Naive thymus-derived CD4-positive, alpha-beta T cell (primary cell): ENCODE data around the gene RBMX. TPM values are rescaled to one million over a fixed set of nuclear protein-coding genes. Genes with fewer than 3 reads are reported as not detected.

Experiments used
- ATAC-seq: fragments of 150-1000 bp; cut with Tn5 transposase; 2 replicates; pipeline ENCODE4 v1.10.0; 2021; ENCODE audit warnings: mild to moderate bottlenecking, moderate library complexity
- CTCF ChIA-PET: fragments of 350-600 bp; sonication (Branson Sonifier 250); formaldehyde crosslinking; loops from one replicate; lab custom pipeline; 2021; ENCODE audit warnings: antibody characterized with exemption; lab: Charles Lee
- POLR2A ChIA-PET: fragments of 350-600 bp; sonication (Branson Sonifier 250); formaldehyde crosslinking; loops from one replicate; lab custom pipeline; 2021; ENCODE audit warnings: antibody characterized with exemption, inconsistent platforms; lab: Charles Lee
- DNase-seq, 9 donors: peaks; one replicate each; pipeline versions ENCODE4 v3.0.0 to v3.0.0-alpha.2; 2020 to 2022; ENCODE audit warnings: mixed read lengths in 1 of 9
- H3K27ac ChIP-seq: one replicate; pipeline ENCODE4 v1.7.0; 2013; ENCODE audit warnings: mild to moderate bottlenecking, low read depth, low read length, moderate library complexity
- H3K27me3 ChIP-seq, 2 donors: one replicate each; pipeline ENCODE4 v1.7.0; 2013; ENCODE audit warnings: low read length in 2 of 2, mild to moderate bottlenecking in 2 of 2, moderate library complexity in 2 of 2; ENCODE audit not compliant: control insufficient read depth in 2 of 2, insufficient read depth in 2 of 2
- H3K36me3 ChIP-seq, 3 experiments: 1 replicate in 2 of 3; 2 replicates in 1 of 3; pipeline ENCODE4 v1.7.0; 2013; ENCODE audit warnings: low read length in 3 of 3, mild to moderate bottlenecking in 3 of 3, moderate library complexity in 1 of 3; ENCODE audit not compliant: insufficient read depth in 3 of 3, control insufficient read depth in 2 of 3
- H3K4me1 ChIP-seq, 2 donors: one replicate each; pipeline ENCODE4 v1.7.0; 2013; ENCODE audit warnings: low read length in 2 of 2, mild to moderate bottlenecking in 2 of 2, moderate library complexity in 1 of 2; ENCODE audit not compliant: control insufficient read depth in 2 of 2, insufficient read depth in 2 of 2
- H3K4me3 ChIP-seq: 2 replicates; pipeline ENCODE4 v1.7.0; 2013; ENCODE audit warnings: mild to moderate bottlenecking, low read length
- H3K9me3 ChIP-seq, 3 experiments: 1 replicate in 2 of 3; 2 replicates in 1 of 3; pipeline ENCODE4 v1.7.0; 2013; ENCODE audit warnings: low read length in 3 of 3; ENCODE audit not compliant: control insufficient read depth in 2 of 3
- H3K27ac Mint-ChIP-seq, 9 donors: one replicate each; pipeline ENCODE4 v1.8.0; 2020 to 2022; ENCODE audit warnings: mixed read lengths in 9 of 9, mild to moderate bottlenecking in 8 of 9, moderate library complexity in 5 of 9, inconsistent platforms in 2 of 9
- H3K27me3 Mint-ChIP-seq, 5 donors: one replicate each; pipeline ENCODE4 v1.8.0; 2021 to 2022; ENCODE audit warnings: mixed read lengths in 5 of 5, mild to moderate bottlenecking in 1 of 5
- H3K36me3 Mint-ChIP-seq, 5 donors: one replicate each; pipeline ENCODE4 v1.8.0; 2020 to 2022; ENCODE audit warnings: mixed read lengths in 5 of 5, mild to moderate bottlenecking in 3 of 5, inconsistent platforms in 1 of 5
- H3K4me1 Mint-ChIP-seq, 7 donors: one replicate each; pipeline ENCODE4 v1.8.0; 2020 to 2022; ENCODE audit warnings: mixed read lengths in 7 of 7, mild to moderate bottlenecking in 3 of 7, inconsistent platforms in 1 of 7
- H3K4me3 Mint-ChIP-seq, 10 donors: one replicate each; pipeline ENCODE4 v1.8.0; 2020 to 2022; ENCODE audit warnings: mild to moderate bottlenecking in 10 of 10, mixed read lengths in 10 of 10, moderate library complexity in 6 of 10, inconsistent platforms in 2 of 10
- H3K9me3 Mint-ChIP-seq, 11 donors: one replicate each; pipeline ENCODE4 v1.8.0; 2020 to 2022; ENCODE audit warnings: mixed read lengths in 11 of 11, mild to moderate bottlenecking in 4 of 11, inconsistent platforms in 1 of 11, moderate library complexity in 1 of 11
- intact Hi-C, 2 donors: fragments of 100-400 bp; cut with micrococcal nuclease; formaldehyde crosslinking; loops; one replicate each; pipeline ENCODE4 v1.15.1; 2023
- polyA plus RNA-seq, 2 donors: library from polyadenylated mRNA; unstranded; fragments of 300-500 nt; fragmentation: Illumina TruSeq; gene quantifications; one replicate each; pipeline ENCODE4 v1.2.3, GENCODE V29; 2021
- total RNA-seq, 6 experiments: library from RNA in 5 of 6; stranded (reverse) in 5 of 6; gene quantifications; 1 replicate in 5 of 6; 2 replicates in 1 of 6; pipeline ENCODE4 v1.2.3 and lab custom pipeline; 2021 to 2026

Gene RBMX
- total and polyA plus RNA-seq, 7 experiments from 2014 or later = 194 to 263 (median 224) TPM

GRCh38 chrX:136865270-136866158 lies 15.0 kb downstream of the RBMX start:
- peaks cover 0 to 23% (median 21%) of the 10 kb centered on the region in 5 donors for H3K36me3 Mint-ChIP-seq
- H3K36me3 ChIP-seq = peaks cover 0 to 22% (median 4%) of the 10 kb centered on the region in 3 experiments
- intact Hi-C loops = loop anchor here (5.0 to 10.0 kb wide), 2 partner anchors 49 to 83 kb away; partner anchors contain the start of gene ARHGEF6 (in 1 of the 2)

GRCh38 chrX:136863826-136864225 lies 16.7 kb downstream of the RBMX start:
- intact Hi-C loops = loop anchor here in 1 of 2 donors (5.0 to 10.0 kb wide), 2 partner anchors 51 to 82 kb away; partner anchors contain the start of gene ARHGEF6
- Mint-ChIP-seq H3K9me3 (peaks cover 0 to 2% (median 0%) of the 10 kb centered on the region in 11 donors), H3K4me3 (no peak overlapping the region), H3K4me1 (peaks cover 6 to 29% (median 17%) of the 10 kb centered on the region in 7 donors), H3K36me3 (peaks cover 3 to 26% (median 15%) of the 10 kb centered on the region in 5 donors), H3K27me3 (no peaks in the 10 kb centered on the region), H3K27ac (peak overlapping the region in 5 of 9 donors; percentile 7 to 72 (median 56))
- ATAC-seq (no peak), DNase-seq (no peak)
- CTCF ChIA-PET = no interaction called here
- H3K36me3 ChIP-seq = peaks cover 0 to 22% (median 2%) of the 10 kb centered on the region in 3 experiments
- no peaks in the 10 kb centered on the region for H3K9me3 ChIP-seq
- POLR2A ChIA-PET = no interaction called here
- no peak overlapping the region for H3K27ac ChIP-seq
- H3K27me3 ChIP-seq = no peaks in the 10 kb centered on the region
- no peaks in the 10 kb centered on the region for H3K4me1 ChIP-seq
- H3K4me3 ChIP-seq = no peak overlapping the region

More at GRCh38 chrX:136865270-136866158, 15.0 kb downstream of the RBMX start:
- Histone ChIP-seq H3K27ac (no peak overlapping the region), H3K27me3 (no peaks in the 10 kb centered on the region), H3K4me3 (no peak overlapping the region), H3K4me1 (no peaks in the 10 kb centered on the region), H3K9me3 (no peaks in the 10 kb centered on the region)
- H3K9me3 Mint-ChIP-seq = peaks cover 0 to 2% (median 0%) of the 10 kb centered on the region in 11 donors
- H3K4me1 Mint-ChIP-seq = peaks cover 6 to 32% (median 27%) of the 10 kb centered on the region in 7 donors
- DNase-seq (no peak), ATAC-seq (no peak)
- H3K27ac Mint-ChIP-seq = peak overlapping the region in 2 of 9 donors; percentile 31 to 69
- no peaks in the 10 kb centered on the region for H3K27me3 Mint-ChIP-seq
- no peak overlapping the region for H3K4me3 Mint-ChIP-seq
- ChIA-PET CTCF (no interaction called here), POLR2A (interaction anchor here (0.6 kb wide), 1 partner anchor 130 kb away, joined by 4 read pairs; no protein-coding TSS in a partner anchor)

GRCh38 chrX:136862546-136862945 lies 18.0 kb downstream of the RBMX start:
- DNase-seq = no peak
- H3K27me3 ChIP-seq = no peaks in the 10 kb centered on the region
- H3K36me3 Mint-ChIP-seq = peaks cover 3 to 34% (median 15%) of the 10 kb centered on the region in 5 donors
- H3K4me3 ChIP-seq = no peak overlapping the region
- H3K9me3 ChIP-seq = no peaks in the 10 kb centered on the region
- no peak overlapping the region for H3K4me3 Mint-ChIP-seq
- intact Hi-C loops = loop anchor here in 1 of 2 donors (5.0 to 10.0 kb wide), 2 partner anchors 52 to 80 kb away; partner anchors contain the start of gene ARHGEF6
- ATAC-seq = no peak
- H3K27ac Mint-ChIP-seq = peak overlapping the region in 3 of 9 donors; percentile 16 to 78 (median 60)
- H3K36me3 ChIP-seq = peaks cover 0 to 10% (median 0%) of the 10 kb centered on the region in 3 experiments
- no peaks in the 10 kb centered on the region for H3K4me1 ChIP-seq
- H3K27me3 Mint-ChIP-seq = no peaks in the 10 kb centered on the region
- peaks cover 8 to 30% (median 22%) of the 10 kb centered on the region in 7 donors for H3K4me1 Mint-ChIP-seq
- ChIA-PET CTCF (no interaction called here), POLR2A (interaction anchor here (0.6 kb wide), 1 partner anchor 83 kb away, joined by 3 read pairs; no protein-coding TSS in a partner anchor)
- peaks cover 0 to 2% (median 0%) of the 10 kb centered on the region in 11 donors for H3K9me3 Mint-ChIP-seq
- H3K27ac ChIP-seq = no peak overlapping the region

GRCh38 chrX:136861877-136862276 lies 18.6 kb downstream of the RBMX start:
- ChIA-PET CTCF (no interaction called here), POLR2A (interaction anchor here (0.6 to 1.4 kb wide), 2 partner anchors 9 to 680 kb away, joined by 4 to 5 read pairs; no protein-coding TSS in a partner anchor)
- Histone ChIP-seq H3K9me3 (no peaks in the 10 kb centered on the region), H3K4me3 (no peak overlapping the region), H3K27ac (no peak overlapping the region), H3K4me1 (no peaks in the 10 kb centered on the region), H3K27me3 (no peaks in the 10 kb centered on the region), H3K36me3 (peaks cover 0 to 7% (median 0%) of the 10 kb centered on the region in 3 experiments)
- Mint-ChIP-seq H3K4me3 (no peak overlapping the region), H3K27me3 (no peaks in the 10 kb centered on the region), H3K27ac (peak overlapping the region in 8 of 9 donors; percentile 2 to 78 (median 32)), H3K9me3 (peaks cover 0 to 2% (median 0%) of the 10 kb centered on the region in 11 donors), H3K4me1 (peaks cover 8 to 26% (median 15%) of the 10 kb centered on the region in 7 donors), H3K36me3 (peaks cover 3 to 29% (median 15%) of the 10 kb centered on the region in 5 donors)
- intact Hi-C loops = loop anchor here in 1 of 2 donors (5.0 to 10.0 kb wide), 2 partner anchors 53 to 80 kb away; partner anchors contain the start of gene ARHGEF6
- ATAC-seq (no peak), DNase-seq (no peak)

- DNase-seq (no peak), ATAC-seq (no peak)
- peaks cover 3 to 36% (median 20%) of the 10 kb centered on the region in 5 donors for H3K36me3 Mint-ChIP-seq
- ChIA-PET CTCF (no interaction called here), POLR2A (no interaction called here)
- no peaks in the 10 kb centered on the region for H3K9me3 Mint-ChIP-seq
- H3K27me3 ChIP-seq = no peaks in the 10 kb centered on the region
- H3K9me3 ChIP-seq = no peaks in the 10 kb centered on the region
- peaks cover 8 to 41% (median 16%) of the 10 kb centered on the region in 7 donors for H3K4me1 Mint-ChIP-seq
- peak overlapping the region in 5 of 9 donors; percentile 5 to 53 (median 49) for H3K27ac Mint-ChIP-seq
- intact Hi-C loops = no loop called here
- no peaks in the 10 kb centered on the region for H3K27me3 Mint-ChIP-seq
- H3K4me3 ChIP-seq = no peak overlapping the region
- H3K4me3 Mint-ChIP-seq = no peak overlapping the region
- no peak overlapping the region for H3K27ac ChIP-seq
- no peaks in the 10 kb centered on the region for H3K4me1 ChIP-seq
- H3K36me3 ChIP-seq = peaks cover 0 to 7% (median 0%) of the 10 kb centered on the region in 3 experiments
These were observed 22.3 kb downstream of the RBMX start for GRCh38 chrX:136858007-136858756.

- H3K27ac Mint-ChIP-seq = peak overlapping the region in 1 of 9 donors; percentile 39
- ATAC-seq (peak; percentile 60), DNase-seq (no peak)
- H3K4me3 Mint-ChIP-seq = no peak overlapping the region
- H3K27ac ChIP-seq = no peak overlapping the region
- no peaks in the 10 kb centered on the region for H3K4me1 ChIP-seq
- ChIA-PET CTCF (no interaction called here), POLR2A (no interaction called here)
- intact Hi-C loops = no loop called here
- H3K27me3 Mint-ChIP-seq = no peaks in the 10 kb centered on the region
- H3K9me3 ChIP-seq = no peaks in the 10 kb centered on the region
- no peaks in the 10 kb centered on the region for H3K9me3 Mint-ChIP-seq
- no peaks in the 10 kb centered on the region for H3K27me3 ChIP-seq
- H3K36me3 ChIP-seq = no peaks in the 10 kb centered on the region
- H3K4me1 Mint-ChIP-seq = peaks cover 2 to 34% (median 17%) of the 10 kb centered on the region in 7 donors
- no peak overlapping the region for H3K4me3 ChIP-seq
- H3K36me3 Mint-ChIP-seq = peaks cover 3 to 41% (median 17%) of the 10 kb centered on the region in 5 donors
These were observed 24.0 kb downstream of the RBMX start for GRCh38 chrX:136856551-136856950.
